Measurements from ENCODE around the gene AP1B1. TPM values are rescaled to one million over a fixed set of nuclear protein-coding genes. Genes with fewer than 3 reads are reported as not detected.

The AP1B1 gene
- total RNA-seq, 4 donors from 2014 or later: 50.9 to 74.1 (median 55.8) TPM

GRCh38 chr22:29336751-29337490, 51.4 kb downstream of the AP1B1 start:
- TF ChIP-seq CTCF (IDR thresholded peaks at IDR 0.05): no peak
- TF ChIP-seq EP300 (IDR thresholded peaks at IDR 0.05): no peak
- no peak for TF ChIP-seq POLR2AphosphoS5 (IDR thresholded peaks at IDR 0.05)
- TF ChIP-seq POLR2A (IDR thresholded peaks at IDR 0.05): no peak
- H3K9me3 ChIP-seq: no peaks in the 10 kb centered on the region
- H3K4me1 ChIP-seq: no peaks in the 10 kb centered on the region
- no peak overlapping the region for H3K4me3 ChIP-seq
- 70 to 81% methylated on average over 2 to 3 of the region's 14 CpGs for WGBS, 2 donors (ENCODE audit: low coverage in 1 of 2)
- ATAC-seq: no peak
- H3K27me3 ChIP-seq: no peaks in the 10 kb centered on the region
- peaks cover 0 to 100% of the 10 kb centered on the region in 2 donors for H3K36me3 ChIP-seq
- no peak overlapping the region for H3K27ac ChIP-seq

GRCh38 chr22:29335656-29336055, 52.7 kb downstream of the AP1B1 start:
- TF ChIP-seq POLR2AphosphoS5 (IDR thresholded peaks at IDR 0.05): no peak
- TF ChIP-seq EP300 (IDR thresholded peaks at IDR 0.05): no peak
- TF ChIP-seq CTCF (IDR thresholded peaks at IDR 0.05): no peak
- TF ChIP-seq POLR2A (IDR thresholded peaks at IDR 0.05): no peak
- peaks cover 0 to 100% of the 10 kb centered on the region in 2 donors for H3K36me3 ChIP-seq
- no peaks in the 10 kb centered on the region for H3K9me3 ChIP-seq
- no peak for ATAC-seq
- WGBS, 2 donors (ENCODE audit: low coverage in 1 of 2): 85 to 100% methylated on average over 1 to 8 of the region's 11 CpGs
- H3K4me3 ChIP-seq: no peak overlapping the region
- peaks cover 0 to 5% (median 0%) of the 10 kb centered on the region in 3 donors for H3K4me1 ChIP-seq
- no peak overlapping the region for H3K27ac ChIP-seq
- H3K27me3 ChIP-seq: no peaks in the 10 kb centered on the region

- peaks cover 0 to 100% of the 10 kb centered on the region in 2 donors for H3K36me3 ChIP-seq
- WGBS, 2 donors (ENCODE audit: low coverage in 1 of 2): 85 to 94% methylated on average over 4 to 7 of the region's 12 CpGs
- H3K9me3 ChIP-seq: no peaks in the 10 kb centered on the region
Measured at GRCh38 chr22:29334696-29335344, 53.5 kb downstream of the AP1B1 start.

GRCh38 chr22:29334148-29334547, 54.2 kb downstream of the AP1B1 start:
- 85% methylated on average over 6 of the region's 7 CpGs; no CpG with 5 or more reads in 1 of the 2 donors for WGBS, 2 donors (ENCODE audit: low coverage in 1 of 2)
- no peak overlapping the region for H3K4me3 ChIP-seq
- no peak overlapping the region for H3K27ac ChIP-seq
- TF ChIP-seq EP300 (IDR thresholded peaks at IDR 0.05) (no peak), POLR2AphosphoS5 (IDR thresholded peaks at IDR 0.05) (no peak), POLR2A (IDR thresholded peaks at IDR 0.05) (no peak), CTCF (IDR thresholded peaks at IDR 0.05) (no peak)
- H3K27me3 ChIP-seq: no peaks in the 10 kb centered on the region
- H3K4me1 ChIP-seq: peaks cover 0 to 12% (median 0%) of the 10 kb centered on the region in 3 donors
- H3K9me3 ChIP-seq: no peaks in the 10 kb centered on the region
- ATAC-seq: no peak
- peaks cover 0 to 100% of the 10 kb centered on the region in 2 donors for H3K36me3 ChIP-seq

More at GRCh38 chr22:29334696-29335344, 53.5 kb downstream of the AP1B1 start:
- no peaks in the 10 kb centered on the region for H3K27me3 ChIP-seq
- no peak for TF ChIP-seq EP300 (IDR thresholded peaks at IDR 0.05)
- ATAC-seq: no peak
- H3K27ac ChIP-seq: no peak overlapping the region
- no peak overlapping the region for H3K4me3 ChIP-seq
- H3K4me1 ChIP-seq: peaks cover 0 to 12% (median 0%) of the 10 kb centered on the region in 3 donors

- H3K9me3 ChIP-seq: no peaks in the 10 kb centered on the region
- 75% methylated on average over 2 of the region's 8 CpGs; no CpG with 5 or more reads in 1 of the 2 donors for WGBS, 2 donors (ENCODE audit: low coverage in 1 of 2)
- H3K27ac ChIP-seq: no peak overlapping the region
- no peak for ATAC-seq
- peaks cover 0 to 12% (median 0%) of the 10 kb centered on the region in 3 donors for H3K4me1 ChIP-seq
- TF ChIP-seq POLR2A (IDR thresholded peaks at IDR 0.05) (no peak), CTCF (IDR thresholded peaks at IDR 0.05) (no peak), POLR2AphosphoS5 (IDR thresholded peaks at IDR 0.05) (no peak), EP300 (IDR thresholded peaks at IDR 0.05) (no peak)
- peaks cover 0 to 100% of the 10 kb centered on the region in 2 donors for H3K36me3 ChIP-seq
- H3K4me3 ChIP-seq: no peak overlapping the region
- H3K27me3 ChIP-seq: no peaks in the 10 kb centered on the region
Measured at GRCh38 chr22:29332886-29333496, 55.4 kb downstream of the AP1B1 start.
